Measurements from ENCODE around the gene YIPF6. TPM values are rescaled to one million over a fixed set of nuclear protein-coding genes. Genes with fewer than 3 reads are reported as not detected.
"Not testable (repeated sequence)": the region's sequence is repeated elsewhere in the genome, so short reads cannot be mapped to it uniquely, and the experiment has no call there.

Gene YIPF6
- total and polyA plus RNA-seq, 12 donors, result 8.0 to 35.0 (median 29.4) TPM

GRCh38 chrX:68487924-68488323 lies 10.9 kb upstream of the YIPF6 start:
- no peaks in the 10 kb centered on the region for H3K4me1 ChIP-seq
- no peak overlapping the region for H3K4me3 ChIP-seq
- no peak for ATAC-seq
- no peaks in the 10 kb centered on the region for H3K36me3 ChIP-seq
- no peaks in the 10 kb centered on the region for H3K9me3 ChIP-seq
- H3K27ac ChIP-seq, result no peak overlapping the region
- intact Hi-C loops (cut with DNase I), result no loop called here
- peaks cover 0 to 5% (median 0%) of the 10 kb centered on the region in 7 donors for H3K27me3 ChIP-seq
- no peak for DNase-seq
- no peak for TF ChIP-seq CTCF (IDR thresholded peaks at IDR 0.05)
- 83 to 100% methylated on average over 1 of the region's 1 CpG for WGBS, 2 donors

- no peak for TF ChIP-seq CTCF (IDR thresholded peaks at IDR 0.05)
- DNase-seq, result no peak
- no peak for ATAC-seq
- Histone ChIP-seq H3K36me3 (no peaks in the 10 kb centered on the region), H3K4me3 (no peak overlapping the region), H3K27ac (no peak overlapping the region), H3K27me3 (peaks cover 0 to 5% (median 0%) of the 10 kb centered on the region in 7 donors), H3K4me1 (no peaks in the 10 kb centered on the region), H3K9me3 (no peaks in the 10 kb centered on the region)
- intact Hi-C loops (cut with DNase I), result no loop called here
- 69 to 73% methylated on average over 4 of the region's 4 CpGs for WGBS, 2 donors
Observed at GRCh38 chrX:68488657-68489056, 10.2 kb upstream of the YIPF6 start.

- no peaks in the 10 kb centered on the region for H3K4me1 ChIP-seq
- ATAC-seq, result peak in 1 of 8 donors; percentile 67
- no peaks in the 10 kb centered on the region for H3K27me3 ChIP-seq
- no peak overlapping the region for H3K27ac ChIP-seq
- no peaks in the 10 kb centered on the region for H3K36me3 ChIP-seq
- no peak for DNase-seq
- no peak overlapping the region for H3K4me3 ChIP-seq
- TF ChIP-seq CTCF (IDR thresholded peaks at IDR 0.05), result peak in 5 of 9 donors; percentile 22 to 38 (median 29)
- H3K9me3 ChIP-seq, result no peaks in the 10 kb centered on the region
- intact Hi-C loops (cut with DNase I), result no loop called here
Observed at GRCh38 chrX:68490644-68491043, 8.2 kb upstream of the YIPF6 start.

GRCh38 chrX:68492583-68492982 lies 6.3 kb upstream of the YIPF6 start:
- no peak for ATAC-seq
- WGBS, 2 donors, result 85 to 88% methylated on average over 1 to 2 of the region's 2 CpGs
- DNase-seq, result no peak
- intact Hi-C loops (cut with DNase I), result no loop called here
- H3K4me1 ChIP-seq, result no peaks in the 10 kb centered on the region
- no peaks in the 10 kb centered on the region for H3K9me3 ChIP-seq
- no peak overlapping the region for H3K4me3 ChIP-seq
- no peaks in the 10 kb centered on the region for H3K27me3 ChIP-seq
- TF ChIP-seq CTCF (IDR thresholded peaks at IDR 0.05), result no peak
- no peaks in the 10 kb centered on the region for H3K36me3 ChIP-seq
- H3K27ac ChIP-seq, result no peak overlapping the region

DNA sequence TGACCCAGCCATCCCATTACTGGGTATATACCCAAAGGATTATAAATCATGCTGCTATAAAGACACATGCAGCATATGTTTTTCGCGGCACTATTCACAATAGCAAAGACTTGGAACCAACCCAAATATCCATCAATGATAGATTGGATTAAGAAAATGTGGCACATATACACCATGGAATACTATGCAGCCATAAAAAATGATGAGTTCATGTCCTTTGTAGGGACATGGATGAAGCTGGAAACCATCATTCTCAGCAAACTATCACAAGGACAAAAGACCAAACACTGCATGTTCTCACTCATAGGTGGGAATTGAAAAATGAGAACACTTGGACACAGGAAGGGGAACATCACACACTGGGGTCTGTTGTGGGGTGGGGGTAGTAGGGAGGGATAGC lies 5.1 kb upstream of the YIPF6 start:
- intact Hi-C loops (cut with DNase I), result not testable (repeated sequence)

More for the DNA sequence above, 5.1 kb upstream of the YIPF6 start:
- H3K27me3 ChIP-seq, H3K36me3 ChIP-seq, H3K4me3 ChIP-seq, H3K9me3 ChIP-seq, H3K4me1 ChIP-seq, H3K27ac ChIP-seq, DNase-seq, ATAC-seq: not testable (repeated sequence)
- 98 to 100% methylated on average over 2 of the region's 2 CpGs for WGBS, 2 donors

All from heart right ventricle (tissue), 16 donors.